ENCODE measurements around the gene EIF4H. TPM values are rescaled to one million over a fixed set of nuclear protein-coding genes. Genes with fewer than 3 reads are reported as not detected.
A peak's percentile ranks its signal among the peaks of the same experiment; 100 is the strongest.

Gene EIF4H
- total RNA-seq (2021; fragmentation: NEBNext Ultra II Directional; extraction: Animal tissue kit (Norgen Biotek cat#: 25700)): 359 and 382 TPM in 2 replicates
- 323 and 414 TPM in 2 replicates for polyA plus RNA-seq (2011; rRNA removed)
- polyA plus RNA-seq (2011; cell fraction: cytosol; rRNA removed): 380 TPM
- 274 TPM for polyA plus RNA-seq (2011; cell fraction: nucleus; rRNA removed)
- polyA plus RNA-seq (2012, experiment 1 of 2): 322 to 343 TPM (median 323 TPM) in 4 replicates
- polyA plus RNA-seq (2012, experiment 2 of 2): 162 TPM
- polyA plus RNA-seq (2013, experiment 1 of 2): 194 TPM
- 197 TPM for polyA plus RNA-seq (2013, experiment 2 of 2)
- 210 and 212 TPM in 2 replicates for polyA minus RNA-seq (2011; rRNA and poly(A)+ RNA removed)
- 180 TPM for polyA minus RNA-seq (2011; cell fraction: cytosol; rRNA and poly(A)+ RNA removed)
- polyA minus RNA-seq (2011; cell fraction: nucleus; rRNA and poly(A)+ RNA removed): 113 TPM
- long read RNA-seq, experiment 1, transcript EIF4H-202 (6 exons, 2,503 nt): major isoform, 35 of 327 reads
- long read RNA-seq, experiment 1, transcript EIF4H-201 (7 exons, 2,679 nt): minor isoform, 10 of 327 reads
- long read RNA-seq, experiment 1, transcript EIF4H-203 (3 exons, 573 nt): minor isoform, 5 of 327 reads
- long read RNA-seq, experiment 1, partial matches to known transcripts: 274 of 327 reads
- long read RNA-seq, experiment 1, other reads (novel, unspliced or antisense): 2 of 327 reads
- long read RNA-seq, experiment 2, transcript EIF4H-201 (7 exons, 2,679 nt): minor isoform, 38 of 586 reads
- long read RNA-seq, experiment 2, transcript EIF4H-202 (6 exons, 2,503 nt): major isoform, 235 of 586 reads
- long read RNA-seq, experiment 2, partial matches to known transcripts: 307 of 586 reads
- long read RNA-seq, experiment 2, other reads (novel, unspliced or antisense): 6 of 586 reads

- DNase-seq (ENCODE audit: low read depth in 1 of 2, low spot score in 2 of 2) (peak; percentile 84 to 100), FAIRE-seq (no peak)
- Histone ChIP-seq H4K8ac (ENCODE audit: extremely low read depth, insufficient read depth, low read length) (peak within 1 kb of the TSS; percentile 99), H3K27ac (ENCODE audit: low read depth, low read length) (peak within 1 kb of the TSS; percentile 94), H3K56ac (replicated peaks; ENCODE audit: insufficient read length, low read depth, low read length) (peak within 1 kb of the TSS; percentile 94), H2BK5ac (ENCODE audit: low read depth, low read length) (peak within 1 kb of the TSS; percentile 91), H3K4me3 (ENCODE audit: extremely low read depth in 1 of 4, insufficient read depth in 2 of 4, low read depth in 3 of 4, low read length in 4 of 4) (peak within 1 kb of the TSS; percentile 67 to 97 (median 80)), H4K91ac (replicated peaks; ENCODE audit: insufficient read length, low read length) (peak within 1 kb of the TSS; percentile 95), H3K79me1 (ENCODE audit: low read depth, low read length) (no peaks in the 10 kb centered on the region; the same call in 1 of the 2 replicates), H2BK12ac (ENCODE audit: low read depth, low read length) (no peak within 1 kb of the TSS), H4K5ac (ENCODE audit: insufficient read length, low read depth, low read length) (peak within 1 kb of the TSS; percentile 93), H3K79me2 (ENCODE audit: control insufficient read depth in 1 of 2, insufficient read depth in 2 of 2, low read length in 2 of 2) (peaks cover 44 to 54% of the 10 kb centered on the region in 2 experiments), H3K27me3 (replicated peaks in 1 of 4; ENCODE audit: control insufficient read depth in 3 of 4, extremely low read depth in 1 of 4, insufficient read depth in 3 of 4, low read length in 3 of 4) (no peaks in the 10 kb centered on the region), H3K4ac (replicated peaks; ENCODE audit: insufficient read length, low read depth, low read length) (peak within 1 kb of the TSS; percentile 90), H2BK15ac (ENCODE audit: low read length) (no peak within 1 kb of the TSS), H3K9ac (replicated peaks in 1 of 4; ENCODE audit: extremely low read depth in 1 of 4, low read depth in 3 of 4, low read length in 3 of 4) (peak within 1 kb of the TSS; percentile 94 to 100 (median 96)), H3K36me3 (ENCODE audit: control insufficient read depth in 2 of 4, insufficient read depth in 4 of 4, low read length in 3 of 4) (peaks cover 0 to 15% (median 0%) of the 10 kb centered on the region in 4 experiments; a peak in 3 of 8 replicates), H2AK5ac (ENCODE audit: low read depth, low read length) (no peak within 1 kb of the TSS), H2AFZ (ENCODE audit: low read length) (peak within 1 kb of the TSS; percentile 43; the same call in 1 of the 2 replicates), H3K23me2 (ENCODE audit: low read depth, low read length) (peaks cover 1% of the 10 kb centered on the region; the same call in 1 of the 2 replicates), H3K14ac (ENCODE audit: insufficient read length) (no peak within 1 kb of the TSS), H4K20me1 (replicated peaks in 1 of 2; ENCODE audit: control insufficient read depth in 1 of 2, insufficient read depth in 2 of 2, low read length in 2 of 2) (peaks cover 8 to 14% of the 10 kb centered on the region in 2 experiments), H2BK20ac (ENCODE audit: low read length) (no peak within 1 kb of the TSS), H3K23ac (ENCODE audit: insufficient read length) (no peak within 1 kb of the TSS), H3K4me1 (replicated peaks in 1 of 4; ENCODE audit: control insufficient read depth in 3 of 4, insufficient read depth in 4 of 4, low read length in 3 of 4) (peaks cover 2 to 14% (median 6%) of the 10 kb centered on the region in 4 experiments; a peak in 6 of 7 replicates), H3K9me3 (ENCODE audit: insufficient read depth in 2 of 2, low read depth in 1 of 2, low read length in 1 of 2) (no peaks in the 10 kb centered on the region), H3K18ac (ENCODE audit: extremely low read depth, low read length) (peak within 1 kb of the TSS; percentile 92), H3K4me2 (ENCODE audit: insufficient read depth in 1 of 2, low read depth in 2 of 2, low read length in 2 of 2) (peak within 1 kb of the TSS; percentile 81 to 88), H2BK120ac (replicated peaks; ENCODE audit: low read depth, low read length) (peak within 1 kb of the TSS; percentile 2)
- WGBS, 2 experiments (ENCODE audit: extremely low coverage in 1 of 2, insufficient coverage in 1 of 2, insufficient read length in 1 of 2, insufficient replicate concordance in 2 of 2, low coverage in 1 of 2, low lambda C conversion rate in 2 of 2, missing lambda C conversion rate in 1 of 2): 2% methylated on average over 65 of the region's 95 CpGs; no CpG with 5 or more reads in 1 of the 2 experiments
- CTCF ChIA-PET (ENCODE audit: partially characterized antibody): interaction anchor here (0.8 to 3.0 kb wide), 5 partner anchors 9 to 148 kb away, joined by 3 to 10 read pairs (median 6); no protein-coding TSS in a partner anchor
- POLR2A ChIA-PET (ENCODE audit: partially characterized antibody): interaction anchor here (0.7 to 8.2 kb wide), 28 partner anchors 9 to 281 kb away, joined by 3 to 65 read pairs (median 5); partner anchors contain the start of gene LIMK1
- TF ChIP-seq ASH2L (IDR thresholded peaks at IDR 0.05; ENCODE audit: low read length) (peak; percentile 69), BACH1 (IDR thresholded peaks at IDR 0.05; ENCODE audit: low read length) (no peak), EP300 (IDR thresholded peaks at IDR 0.05; ENCODE audit: borderline replicate concordance in 1 of 2, low read depth in 2 of 2, low read length in 2 of 2) (no peak), TAF7 (optimal IDR thresholded peaks at IDR 0.05; ENCODE audit: borderline replicate concordance, low read depth, low read length) (peak; percentile 72), CHD1 (IDR thresholded peaks at IDR 0.05; ENCODE audit: low read depth, low read length) (no peak), PHF8 (conservative IDR thresholded peaks at IDR 0.05; ENCODE audit: low read depth, low read length) (peak; percentile 76), SRF (IDR thresholded peaks at IDR 0.05; ENCODE audit: low read depth, low read length) (no peak)
Measured at GRCh38 chr7:74173866-74174605, at the start of gene EIF4H. Gene EIF4H, plus strand, starts transcription at chr7:74174356. Its CDS starts 28 bp downstream, at chr7:74174384.

Measured in H1 (cell line).